CD4-positive, alpha-beta T cell treated with Interleukin-10 for 1 hour (primary cell): ENCODE results near the gene SARDH.
"Not testable (repeated sequence)": the region's sequence is repeated elsewhere in the genome, so short reads cannot be mapped to it uniquely, and the experiment has no call there.

ENCODE experiments used
- DNase-seq: peaks from one replicate; pipeline ENCODE4 v3.0.0-alpha.2; 2020

SARDH gene

GRCh38 chr9:133640580-133641395 lies 97.4 kb downstream of the SARDH start:
- DNase-seq = no peak

DNA sequence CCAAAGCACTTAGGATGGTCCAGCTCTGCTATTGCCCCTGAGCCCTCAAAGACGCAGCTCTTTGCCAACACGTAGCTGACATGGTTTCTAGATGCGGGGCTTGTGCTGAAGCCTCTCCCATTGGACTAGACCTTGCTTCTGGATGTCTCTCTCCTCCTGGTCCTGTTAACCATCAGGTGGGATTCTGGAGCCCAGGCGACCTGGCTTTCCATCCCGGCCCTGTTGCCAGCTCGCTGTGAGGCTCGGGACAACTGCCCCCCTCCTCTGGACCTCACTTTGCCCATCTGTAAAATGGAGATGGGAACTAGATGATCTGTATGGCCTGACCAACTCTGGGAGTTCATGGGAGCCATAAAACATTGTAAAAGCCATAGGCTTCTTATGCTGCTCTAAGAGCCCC lies 98.0 kb downstream of the SARDH start:
- DNase-seq = no peak

DNA sequence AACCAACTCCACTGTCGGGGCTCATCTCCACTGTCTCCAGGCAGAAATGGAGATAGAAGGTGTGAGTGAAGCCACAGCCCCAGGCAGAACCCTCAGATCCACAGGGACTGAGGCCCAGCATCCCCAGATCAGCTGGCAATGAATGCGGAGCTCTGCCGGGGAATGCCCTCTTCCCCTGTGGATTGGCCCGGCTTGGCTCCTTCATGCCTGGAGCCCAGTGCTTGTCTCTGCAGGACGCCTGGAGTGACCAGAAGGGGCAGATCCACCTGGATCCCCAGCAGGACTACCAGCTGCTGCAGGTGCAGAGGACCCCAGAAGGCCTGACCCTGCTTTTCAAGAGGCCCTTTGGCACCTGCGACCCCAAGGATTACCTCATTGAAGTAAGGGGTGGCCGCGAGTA lies 98.5 kb downstream of the SARDH start:
- DNase-seq = no peak

DNA sequence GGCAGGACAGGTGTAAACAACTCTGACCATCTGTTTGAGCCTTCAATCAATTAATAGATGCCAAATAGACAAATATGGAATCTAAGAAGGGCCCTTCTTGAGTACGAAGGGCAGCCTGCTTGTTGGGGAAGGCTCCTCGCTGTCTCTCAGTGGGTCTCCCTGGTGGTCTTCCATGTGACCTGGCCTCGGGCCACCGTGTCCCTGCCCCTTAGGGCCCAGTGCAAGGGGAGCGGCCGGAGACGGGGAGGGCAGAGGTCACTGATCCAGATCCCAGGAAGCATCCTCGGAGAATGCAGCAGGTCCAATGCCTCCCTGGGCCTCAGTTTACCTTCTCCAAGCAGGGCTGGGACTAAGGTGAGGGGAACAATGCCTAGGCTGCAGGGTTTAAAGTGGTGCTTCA lies 99.4 kb downstream of the SARDH start:
- no peak for DNase-seq

GRCh38 chr9:133638076-133638475 lies 100.1 kb downstream of the SARDH start:
- DNase-seq = no peak

DNA sequence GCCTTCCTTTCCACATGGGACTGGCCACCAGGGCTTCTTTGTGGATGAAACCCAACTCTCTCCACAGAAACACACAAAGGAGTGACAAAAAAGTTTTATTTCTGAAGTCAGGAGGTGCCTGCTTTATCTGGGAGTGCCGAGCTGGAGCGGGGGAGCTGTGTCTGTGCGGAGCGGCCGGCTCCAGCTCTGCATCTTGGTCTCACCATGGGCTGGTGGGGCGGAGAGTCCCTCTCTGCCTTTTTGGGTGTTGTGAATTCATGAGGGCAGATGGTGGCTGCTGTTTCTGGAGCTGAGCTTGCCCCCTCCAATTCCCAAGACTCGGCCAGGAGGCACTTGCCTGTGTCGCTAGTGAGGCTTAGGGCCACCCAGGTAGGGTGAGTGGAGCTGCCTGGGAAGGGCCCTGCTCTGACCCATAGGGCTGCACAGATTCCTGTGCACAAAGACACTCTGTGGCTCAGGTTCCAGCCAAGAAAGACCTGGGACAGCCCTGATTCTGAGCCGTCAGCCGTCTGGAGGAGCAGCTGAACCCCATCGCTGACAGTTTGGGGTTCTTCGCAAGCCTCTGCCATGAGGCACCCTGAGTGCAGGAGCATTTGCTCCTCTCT lies 100.6 kb downstream of the SARDH start:
- DNase-seq = no peak

DNA sequence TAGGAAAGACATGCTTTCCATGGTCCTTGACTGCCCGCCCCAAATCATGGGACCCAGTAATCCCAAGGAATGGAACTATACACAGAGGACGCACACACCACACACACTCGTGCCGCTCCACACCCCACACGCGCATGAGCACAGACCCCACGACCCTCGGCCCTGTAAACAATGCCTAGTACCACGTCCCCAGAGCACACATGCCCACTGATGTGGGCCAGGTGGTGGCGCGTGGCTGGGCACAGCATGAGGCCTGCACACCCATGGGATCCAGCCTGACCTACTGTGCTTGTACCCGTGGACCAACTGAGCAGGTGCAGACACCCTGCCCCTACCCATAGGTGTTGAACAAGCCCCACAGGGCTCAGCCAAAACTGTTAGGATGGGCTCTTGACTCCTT lies 101.2 kb downstream of the SARDH start:
- no peak for DNase-seq

DNA sequence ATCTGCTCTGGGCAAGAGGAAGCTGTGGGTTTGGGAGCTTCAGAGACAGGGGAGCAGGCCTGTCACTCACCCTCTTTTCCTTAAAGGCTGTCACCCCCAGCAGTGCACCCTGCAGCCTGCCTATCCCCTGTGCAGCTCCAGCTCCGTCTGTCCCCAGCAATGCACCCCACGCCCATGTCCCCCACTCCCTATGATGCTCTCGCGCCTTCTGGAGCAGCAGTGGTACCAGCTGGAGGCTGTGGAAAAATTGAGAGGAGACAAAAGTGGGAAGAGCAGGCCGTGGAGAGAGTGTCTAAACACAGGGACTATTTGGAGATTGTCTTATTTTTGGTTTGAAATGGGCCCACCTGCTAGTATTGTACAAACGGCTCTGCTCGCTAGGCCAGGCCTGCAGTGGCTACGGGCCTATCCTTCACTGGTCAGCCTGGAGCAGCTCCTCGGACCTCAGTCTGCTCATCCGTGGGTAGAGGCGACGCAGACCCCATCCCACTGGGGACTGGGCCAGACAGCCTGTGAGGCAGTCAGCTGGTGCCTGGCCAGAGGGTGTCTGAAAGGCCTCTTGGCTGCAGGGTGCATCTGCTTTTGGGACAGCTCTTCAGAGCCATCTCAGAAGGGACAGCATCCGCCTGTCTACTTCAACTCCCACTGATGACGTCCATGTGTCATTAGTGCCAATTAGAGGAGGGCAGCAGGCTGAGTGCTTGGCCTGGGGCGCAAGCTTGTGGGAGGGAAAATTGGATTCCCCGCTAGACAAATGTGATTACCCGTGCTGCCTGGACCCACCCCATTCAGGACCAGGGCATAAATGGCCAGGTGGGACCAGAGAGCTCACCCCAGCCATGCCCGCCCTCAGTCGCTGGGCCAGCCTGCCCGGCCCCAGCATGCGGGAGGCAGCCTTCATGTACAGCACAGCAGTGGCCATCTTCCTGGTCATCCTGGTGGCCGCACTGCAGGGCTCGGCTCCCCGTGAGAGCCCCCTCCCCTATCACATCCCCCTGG lies 102.3 kb downstream of the SARDH start, which contains the start of gene DBH:
Gene DBH (plus strand): TSS at position 831 of the 999 bp plus-strand sequence. CDS start 9 bp downstream, at position 840.
- DNase-seq = no peak

- no peak for DNase-seq
Observed at GRCh38 chr9:133635098-133635497, 103.1 kb downstream of the SARDH start.

GRCh38 chr9:133634081-133634691 lies 104.0 kb downstream of the SARDH start:
- no peak for DNase-seq

DNA sequence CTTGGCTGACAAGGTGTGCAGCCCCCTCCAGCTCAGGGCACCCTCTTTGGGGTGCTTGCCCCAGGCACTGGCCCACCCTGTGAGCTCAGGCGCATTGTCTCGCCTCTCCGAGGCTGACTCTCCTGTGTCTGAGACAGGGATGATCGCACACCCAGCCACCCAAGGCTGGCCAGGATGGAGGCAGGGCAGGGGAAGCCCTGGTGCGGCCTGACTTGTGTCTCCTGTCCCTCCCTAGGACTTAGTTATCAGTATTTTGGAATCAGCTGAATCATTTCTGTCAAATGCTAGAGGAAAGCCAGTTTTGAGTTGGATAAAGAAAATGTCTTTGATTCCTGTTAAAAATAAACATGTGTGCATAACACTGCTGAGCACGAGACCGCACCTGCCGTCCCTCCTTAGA lies 104.5 kb downstream of the SARDH start:
- no peak for DNase-seq

- no peak for DNase-seq
Observed at GRCh38 chr9:133632806-133633680, 105.1 kb downstream of the SARDH start.

GRCh38 chr9:133631111-133631510 lies 107.0 kb downstream of the SARDH start:
- DNase-seq = no peak

DNA sequence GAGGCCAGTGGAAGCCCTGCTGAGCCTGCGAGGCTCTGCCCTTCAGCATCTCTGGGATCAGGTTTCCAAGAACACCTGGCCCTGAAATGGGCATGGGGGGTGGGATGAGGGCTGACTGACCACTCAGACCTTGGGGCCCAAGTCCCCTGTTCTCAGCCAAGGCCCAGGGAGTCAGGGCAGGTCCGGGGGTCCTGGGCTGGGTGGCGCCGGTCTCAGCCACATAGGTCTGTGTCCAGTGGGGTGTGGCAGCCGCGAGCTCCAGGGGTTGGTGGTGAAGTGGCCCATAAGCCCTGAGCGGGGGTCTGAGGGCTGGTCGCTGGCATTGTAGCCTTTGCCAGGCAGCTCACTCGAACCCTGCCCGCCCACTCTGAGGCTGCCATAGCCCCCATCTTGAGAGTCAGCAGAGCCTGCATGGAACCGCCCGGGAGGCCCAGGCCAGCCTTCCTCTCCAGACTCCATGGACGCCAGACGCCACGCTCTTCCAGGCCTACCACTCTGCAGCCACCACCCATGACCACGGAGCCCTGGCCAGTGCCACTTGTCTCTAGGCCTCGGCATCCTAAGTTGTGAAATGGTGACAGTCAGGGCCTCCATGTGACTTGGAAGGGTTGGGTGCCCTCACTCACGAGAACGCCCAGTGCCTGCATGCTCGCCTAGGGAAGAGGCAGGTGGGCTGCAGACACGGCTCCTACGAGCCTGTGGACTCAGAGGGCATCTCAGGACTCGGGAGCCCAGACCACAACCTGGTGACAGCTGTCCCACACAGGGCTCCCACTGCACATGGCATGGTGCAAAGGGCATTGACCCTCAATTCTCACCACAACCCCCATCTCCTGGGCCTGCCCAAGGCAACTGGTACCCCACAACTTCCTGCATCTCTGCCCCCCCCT lies 108.7 kb downstream of the SARDH start:
- no peak for DNase-seq

DNA sequence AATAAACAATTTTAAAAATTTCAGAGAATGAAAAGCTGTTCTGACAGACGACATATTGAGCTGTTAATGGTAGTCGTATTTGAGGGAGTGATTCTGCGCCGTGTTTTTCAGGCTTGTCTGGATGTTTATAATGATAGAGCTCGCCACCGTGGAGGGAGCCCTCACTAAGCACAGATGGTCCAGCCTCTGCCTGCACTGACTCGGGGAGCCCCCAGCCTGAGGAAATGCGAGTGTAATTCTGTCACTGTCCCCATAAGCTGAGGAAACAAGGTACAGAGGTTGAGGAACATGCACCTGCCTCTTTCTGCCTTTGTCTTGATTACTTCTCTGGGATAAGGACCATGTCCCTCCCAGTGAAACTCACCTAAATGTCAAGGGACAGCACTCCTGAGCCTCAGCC lies 109.4 kb downstream of the SARDH start:
- no peak for DNase-seq

DNA sequence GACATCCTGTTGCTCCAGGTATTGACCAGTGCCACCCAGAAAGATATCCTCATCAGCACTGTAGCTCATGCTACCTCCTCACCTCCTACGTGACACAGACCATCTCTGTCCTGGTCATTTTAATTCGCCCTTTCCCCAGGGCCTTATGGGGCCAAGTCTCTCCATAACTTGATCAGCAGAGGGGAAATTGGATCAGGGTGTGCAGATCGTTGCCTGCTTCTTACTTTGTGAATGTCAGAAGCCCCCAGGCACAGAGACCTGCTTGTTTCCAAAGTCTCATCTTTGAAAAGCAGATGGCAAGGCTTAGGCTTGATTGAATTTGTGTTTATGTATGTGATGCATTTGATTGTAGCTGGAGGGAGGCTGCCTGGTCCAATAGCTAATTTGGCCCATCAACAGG lies 110.8 kb downstream of the SARDH start:
- DNase-seq = no peak

GRCh38 chr9:133626008-133626407 lies 112.1 kb downstream of the SARDH start:
- not testable (repeated sequence) for DNase-seq

DNA sequence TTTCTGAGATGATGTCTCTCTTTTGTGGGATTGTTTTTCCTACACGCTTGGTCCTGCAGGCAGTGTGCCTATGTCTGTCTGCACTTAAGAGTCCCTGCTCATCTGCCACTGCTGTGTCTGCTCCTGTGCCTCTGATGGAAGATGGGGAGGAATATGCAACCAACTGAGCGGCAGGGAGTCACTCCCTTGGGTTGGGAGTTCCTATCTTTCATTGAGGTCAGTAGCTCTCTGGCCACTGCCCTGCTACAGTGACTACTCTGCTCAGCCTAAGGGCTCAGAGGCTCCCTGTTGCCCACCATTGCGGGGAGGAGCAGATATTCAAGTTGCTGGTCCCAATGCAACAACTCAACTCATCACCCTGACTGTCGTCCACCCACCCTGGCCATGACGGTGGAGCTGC lies 115.6 kb downstream of the SARDH start:
- no peak for DNase-seq

DNA sequence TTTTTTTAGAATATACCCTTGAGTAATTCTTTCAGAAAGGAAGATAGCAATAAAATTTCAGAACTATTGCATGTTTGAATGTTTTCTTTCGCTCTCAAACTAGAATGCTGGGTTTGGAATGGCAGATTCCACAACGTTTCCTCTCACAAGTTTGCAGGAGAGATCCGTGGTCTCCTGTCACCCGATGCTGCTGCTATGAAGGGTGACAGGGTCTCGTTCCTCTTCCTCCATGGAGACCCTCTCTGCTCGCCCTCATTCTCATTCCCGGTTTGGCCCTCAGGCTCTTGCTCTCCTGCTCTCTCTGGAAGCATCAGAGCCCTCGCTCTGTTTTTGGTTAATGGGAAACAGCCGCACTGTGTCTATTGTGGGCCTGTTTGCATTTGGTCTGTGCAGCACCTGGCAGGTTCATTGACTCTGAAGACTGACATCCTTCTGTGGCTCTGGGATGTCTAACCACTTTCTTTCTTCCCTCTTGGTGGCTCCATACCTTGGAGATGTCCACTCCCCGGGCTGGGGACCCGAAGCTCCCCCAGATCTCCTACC lies 116.4 kb downstream of the SARDH start:
- no peak for DNase-seq

DNA sequence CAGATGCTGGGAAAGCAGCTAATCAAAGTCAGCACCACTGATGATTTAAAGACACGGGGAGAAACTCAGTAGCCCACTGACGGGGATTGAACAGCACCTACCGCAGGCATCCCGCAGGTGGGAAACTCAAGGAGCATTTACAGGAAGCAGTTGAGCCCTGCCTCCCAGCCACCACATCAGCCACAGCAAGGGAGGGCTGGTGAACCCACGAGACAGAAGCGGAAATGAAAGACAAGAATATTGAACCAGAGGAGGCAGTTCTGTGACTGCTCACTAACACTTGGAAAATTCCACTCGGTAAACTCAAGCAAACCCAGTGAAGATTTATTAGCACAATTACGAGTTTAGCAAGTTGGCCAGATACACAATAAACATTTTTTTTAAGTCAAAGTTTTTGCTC lies 118.4 kb downstream of the SARDH start:
- DNase-seq = peak; percentile 67
